AG10803 (cell line): Measurements from ENCODE around the gene RAB3GAP2.
"Not testable (repeated sequence)": the region's sequence is repeated elsewhere in the genome, so short reads cannot be mapped to it uniquely, and the experiment has no call there.

ENCODE experiments used
- DNase-seq: peaks from one replicate; pipeline ENCODE4 v3.0.0; 2010; ENCODE audit warnings: low read depth
- H3K4me3 ChIP-seq: 2 replicates; pipeline ENCODE4 v1.5.1; 2011; ENCODE audit warnings: mild to moderate bottlenecking, low read length, control low read depth
- TF ChIP-seq, protein P1 (sequence below): conservative IDR thresholded peaks from 2 replicates; pipeline ENCODE4 v1.5.1; 2011; ENCODE audit warnings: mild to moderate bottlenecking, low read length, control low read depth, inconsistent platforms

Gene RAB3GAP2

DNA sequence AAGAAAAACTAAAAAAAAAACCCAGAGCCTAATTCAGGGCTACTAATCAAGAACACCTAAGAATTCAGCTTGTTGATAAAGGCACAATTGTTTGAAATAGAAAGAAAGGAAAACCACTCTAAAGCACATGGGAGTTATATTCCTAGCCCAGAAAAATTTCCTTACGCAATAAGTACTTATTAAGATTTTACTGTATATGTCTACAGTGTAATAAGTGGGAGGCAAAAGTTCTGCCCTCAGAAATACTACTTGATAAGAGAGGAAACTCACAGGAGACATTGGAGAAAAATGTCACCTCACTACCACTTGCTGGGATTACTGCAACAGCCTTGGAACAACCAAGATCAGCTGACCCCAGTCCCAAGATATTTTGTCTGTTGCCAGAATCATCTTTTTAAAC is 112.2 kb downstream of the RAB3GAP2 start:
- no peak for DNase-seq
- TF ChIP-seq, protein P1, sequence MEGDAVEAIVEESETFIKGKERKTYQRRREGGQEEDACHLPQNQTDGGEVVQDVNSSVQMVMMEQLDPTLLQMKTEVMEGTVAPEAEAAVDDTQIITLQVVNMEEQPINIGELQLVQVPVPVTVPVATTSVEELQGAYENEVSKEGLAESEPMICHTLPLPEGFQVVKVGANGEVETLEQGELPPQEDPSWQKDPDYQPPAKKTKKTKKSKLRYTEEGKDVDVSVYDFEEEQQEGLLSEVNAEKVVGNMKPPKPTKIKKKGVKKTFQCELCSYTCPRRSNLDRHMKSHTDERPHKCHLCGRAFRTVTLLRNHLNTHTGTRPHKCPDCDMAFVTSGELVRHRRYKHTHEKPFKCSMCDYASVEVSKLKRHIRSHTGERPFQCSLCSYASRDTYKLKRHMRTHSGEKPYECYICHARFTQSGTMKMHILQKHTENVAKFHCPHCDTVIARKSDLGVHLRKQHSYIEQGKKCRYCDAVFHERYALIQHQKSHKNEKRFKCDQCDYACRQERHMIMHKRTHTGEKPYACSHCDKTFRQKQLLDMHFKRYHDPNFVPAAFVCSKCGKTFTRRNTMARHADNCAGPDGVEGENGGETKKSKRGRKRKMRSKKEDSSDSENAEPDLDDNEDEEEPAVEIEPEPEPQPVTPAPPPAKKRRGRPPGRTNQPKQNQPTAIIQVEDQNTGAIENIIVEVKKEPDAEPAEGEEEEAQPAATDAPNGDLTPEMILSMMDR, result no peak
- no peak overlapping the region for H3K4me3 ChIP-seq

DNA sequence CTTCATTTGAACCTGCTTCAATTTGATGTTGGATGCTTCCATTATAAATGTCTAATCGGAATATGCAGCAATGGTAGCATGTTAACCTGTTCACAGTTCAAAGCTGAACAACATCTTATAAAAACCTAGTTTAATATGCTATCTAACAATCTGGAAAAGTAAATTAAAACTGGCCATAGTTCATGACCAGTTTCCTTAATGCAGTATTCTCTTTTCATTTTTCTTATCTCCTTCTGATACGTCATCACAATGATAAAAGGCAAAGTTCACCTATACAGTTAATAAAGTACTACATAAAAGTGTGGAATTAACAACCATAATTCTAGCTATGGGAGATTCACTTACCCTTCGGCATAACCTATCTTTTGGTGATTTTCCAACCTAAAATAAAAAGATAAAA is 113.2 kb downstream of the RAB3GAP2 start:
- TF ChIP-seq, protein P1, result no peak
- H3K4me3 ChIP-seq, result no peak overlapping the region
- no peak for DNase-seq

DNA sequence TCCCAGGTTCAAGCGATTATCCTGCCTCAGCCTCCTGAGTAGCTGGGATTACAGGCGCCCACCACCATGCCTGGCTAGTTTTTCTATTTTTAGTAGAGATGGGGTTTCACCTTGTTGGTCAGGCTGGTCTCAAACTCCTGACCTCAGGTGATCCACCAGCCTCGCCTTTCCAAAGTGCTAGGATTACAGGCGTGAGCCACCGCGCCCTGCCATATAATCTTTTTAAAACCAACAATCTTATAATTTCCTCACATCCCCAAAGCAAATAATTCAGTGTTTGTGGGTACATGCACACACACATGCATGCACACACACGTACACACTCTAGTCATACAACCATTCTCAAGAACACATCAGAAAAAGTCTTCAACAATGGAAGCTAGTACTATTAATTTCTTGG is 113.7 kb downstream of the RAB3GAP2 start:
- not testable (repeated sequence) for H3K4me3 ChIP-seq, DNase-seq

DNA sequence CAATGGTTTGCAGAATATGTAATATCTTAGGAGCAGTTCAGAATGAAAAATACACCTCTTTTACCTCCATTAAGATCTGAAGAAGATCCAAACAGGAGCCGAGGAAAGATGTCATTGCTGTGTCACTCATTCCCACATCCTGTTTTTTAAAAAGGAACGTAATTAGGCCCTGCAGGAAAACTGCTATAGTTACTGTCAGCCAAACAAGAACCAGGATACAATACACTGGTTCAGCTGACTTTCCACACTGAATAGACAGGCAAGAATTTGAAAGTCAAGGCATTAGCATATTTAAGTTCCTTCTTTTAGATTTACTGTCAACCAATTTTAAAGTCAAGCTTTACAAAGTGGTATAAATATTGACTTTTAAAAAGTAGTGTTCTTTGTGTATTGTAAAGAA is 114.5 kb downstream of the RAB3GAP2 start:
- DNase-seq, result no peak
- TF ChIP-seq, protein P1, result no peak
- H3K4me3 ChIP-seq, result no peak overlapping the region

DNA sequence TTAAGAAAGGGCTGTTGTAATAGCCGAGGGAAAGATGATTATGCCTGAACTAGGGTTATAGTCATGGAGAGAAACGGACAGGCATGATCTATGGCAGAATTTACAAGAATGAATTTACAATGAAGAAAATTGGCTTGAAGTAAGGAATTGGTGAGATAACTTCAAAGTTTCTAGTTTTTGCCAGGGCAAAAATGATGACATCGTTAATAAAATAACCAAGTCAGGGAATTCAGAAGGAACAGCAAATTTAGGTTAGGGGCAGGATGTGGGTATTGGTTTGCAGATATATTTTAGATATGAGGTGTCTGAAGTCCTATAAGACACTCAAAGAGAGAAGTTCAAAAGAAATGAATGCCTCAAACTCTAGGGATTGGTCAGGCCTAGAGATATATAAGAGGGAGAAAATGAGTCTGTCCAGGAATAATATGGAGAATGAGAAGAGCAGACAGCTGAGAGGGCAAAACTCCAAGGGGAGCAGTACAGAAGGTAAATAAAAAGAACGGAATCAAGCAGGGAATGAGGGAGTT is 115.6 kb downstream of the RAB3GAP2 start:
- TF ChIP-seq, protein P1, result no peak
- no peak overlapping the region for H3K4me3 ChIP-seq

DNA sequence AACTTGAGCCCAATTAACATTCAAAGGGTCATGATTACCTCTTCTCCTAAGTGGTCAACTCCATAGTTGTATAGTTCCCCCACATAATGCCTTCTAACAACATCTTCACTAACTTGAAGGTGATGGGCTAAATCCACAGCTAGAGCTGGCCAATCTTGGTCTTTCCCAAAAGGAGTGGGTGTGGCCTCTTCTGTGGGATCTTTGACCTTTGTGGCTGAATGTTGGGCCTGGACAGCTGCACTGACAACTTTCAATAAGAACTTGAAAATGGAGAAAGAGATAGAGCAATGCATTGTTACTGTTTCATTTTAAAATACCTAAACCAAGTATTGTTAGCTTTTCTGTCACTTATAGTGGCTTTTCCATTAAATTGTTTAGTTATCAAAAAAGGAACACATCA is 119.1 kb downstream of the RAB3GAP2 start:
- TF ChIP-seq, protein P1, result no peak
- H3K4me3 ChIP-seq, result no peak overlapping the region
- DNase-seq, result no peak

More for the DNA sequence above, 115.6 kb downstream of the RAB3GAP2 start:
- no peak for DNase-seq

DNA sequence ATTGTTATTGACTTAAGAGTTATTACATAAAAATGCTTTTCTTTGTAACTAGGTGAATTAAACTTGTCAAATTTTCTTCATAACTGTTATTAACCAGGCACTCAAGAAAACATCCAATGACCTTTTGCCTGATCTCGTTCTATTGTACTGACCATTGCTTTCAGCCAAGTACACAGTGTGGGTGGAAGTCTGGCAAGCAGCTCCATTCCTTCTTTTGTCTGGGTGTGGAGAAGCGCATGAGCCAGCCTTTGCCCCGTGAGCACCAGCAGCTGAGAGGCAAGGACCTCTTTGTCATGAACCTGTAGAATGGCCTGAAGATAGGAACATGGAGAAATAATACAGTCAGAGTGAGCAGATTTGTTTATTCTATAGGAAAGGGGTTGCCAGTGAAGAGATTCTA is 120.8 kb downstream of the RAB3GAP2 start:
- no peak overlapping the region for H3K4me3 ChIP-seq
- DNase-seq, result peak; percentile 16
- TF ChIP-seq, protein P1, result no peak

DNA sequence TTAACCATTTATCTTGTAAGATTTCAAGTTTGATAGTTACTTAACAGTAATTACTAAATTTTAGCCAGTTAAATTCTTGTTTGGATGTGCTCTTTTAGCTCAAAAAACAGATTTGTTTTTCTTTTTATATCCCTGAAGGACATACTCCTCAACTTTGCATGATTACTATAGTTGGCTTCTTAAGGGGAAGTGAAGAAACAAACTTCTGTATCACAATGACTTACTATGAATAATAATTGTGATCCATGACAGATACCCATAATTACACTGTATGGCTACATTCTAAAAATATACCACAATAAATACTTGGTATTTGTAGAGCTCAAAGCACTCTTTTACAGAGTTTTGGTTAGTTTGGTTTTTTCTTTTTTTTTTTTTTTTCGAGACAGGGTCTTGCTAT is 122.5 kb downstream of the RAB3GAP2 start:
- no peak overlapping the region for H3K4me3 ChIP-seq
- TF ChIP-seq, protein P1, result no peak
- no peak for DNase-seq
